Prostate gland (tissue), 2 donors: ENCODE data around the gene C1QC.

Experiments
- POLR2A ChIP-seq: fragments of 450-650 bp; IDR thresholded peaks from one replicate; pipeline ENCODE4 v1.6.1; 2016; ENCODE audit warnings: antibody characterized with exemption, mild to moderate bottlenecking
- TF ChIP-seq, protein P1 (sequence below), 4 experiments: fragments of 200-600 bp in 2 of 4; fragments of 450-650 bp in 2 of 4; sonication (generic) in 2 of 4; IDR thresholded peaks; 1 replicate in 3 of 4; 2 replicates in 1 of 4; pipeline ENCODE4 v1.5.1; 2016 to 2019; ENCODE audit warnings: antibody characterized with exemption in 4 of 4, mild to moderate bottlenecking in 2 of 4, moderate library complexity in 2 of 4

DNA sequence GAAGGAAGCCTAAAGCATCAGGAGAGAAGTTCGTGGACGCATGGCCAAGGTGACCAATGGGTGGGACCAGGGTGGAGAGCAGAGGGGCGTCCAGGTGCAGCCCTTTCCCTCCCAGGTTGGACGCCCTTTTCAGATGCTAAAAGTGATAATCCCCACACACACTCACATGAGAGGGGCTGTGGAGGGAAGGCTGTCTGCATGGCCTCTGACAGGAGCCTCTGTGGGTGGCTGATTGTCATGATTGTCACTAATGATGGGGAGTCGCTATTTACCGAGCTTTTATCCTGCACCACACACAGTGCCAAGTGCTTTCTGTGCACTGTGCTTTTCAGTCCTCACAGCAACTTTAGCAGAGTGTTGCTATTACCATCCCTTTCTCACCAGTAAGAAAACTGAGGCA is 34.1 kb upstream of the C1QC start:
- no peak for TF ChIP-seq POLR2A
- TF ChIP-seq, protein P1, sequence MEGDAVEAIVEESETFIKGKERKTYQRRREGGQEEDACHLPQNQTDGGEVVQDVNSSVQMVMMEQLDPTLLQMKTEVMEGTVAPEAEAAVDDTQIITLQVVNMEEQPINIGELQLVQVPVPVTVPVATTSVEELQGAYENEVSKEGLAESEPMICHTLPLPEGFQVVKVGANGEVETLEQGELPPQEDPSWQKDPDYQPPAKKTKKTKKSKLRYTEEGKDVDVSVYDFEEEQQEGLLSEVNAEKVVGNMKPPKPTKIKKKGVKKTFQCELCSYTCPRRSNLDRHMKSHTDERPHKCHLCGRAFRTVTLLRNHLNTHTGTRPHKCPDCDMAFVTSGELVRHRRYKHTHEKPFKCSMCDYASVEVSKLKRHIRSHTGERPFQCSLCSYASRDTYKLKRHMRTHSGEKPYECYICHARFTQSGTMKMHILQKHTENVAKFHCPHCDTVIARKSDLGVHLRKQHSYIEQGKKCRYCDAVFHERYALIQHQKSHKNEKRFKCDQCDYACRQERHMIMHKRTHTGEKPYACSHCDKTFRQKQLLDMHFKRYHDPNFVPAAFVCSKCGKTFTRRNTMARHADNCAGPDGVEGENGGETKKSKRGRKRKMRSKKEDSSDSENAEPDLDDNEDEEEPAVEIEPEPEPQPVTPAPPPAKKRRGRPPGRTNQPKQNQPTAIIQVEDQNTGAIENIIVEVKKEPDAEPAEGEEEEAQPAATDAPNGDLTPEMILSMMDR (IDR thresholded peaks at IDR 0.05): no peak
